ENCODE data around the gene CRB1. TPM values are rescaled to one million over a fixed set of nuclear protein-coding genes. Genes with fewer than 3 reads are reported as not detected.

CRB1 gene
- polyA plus RNA-seq, 3 donors = not detected

DNA sequence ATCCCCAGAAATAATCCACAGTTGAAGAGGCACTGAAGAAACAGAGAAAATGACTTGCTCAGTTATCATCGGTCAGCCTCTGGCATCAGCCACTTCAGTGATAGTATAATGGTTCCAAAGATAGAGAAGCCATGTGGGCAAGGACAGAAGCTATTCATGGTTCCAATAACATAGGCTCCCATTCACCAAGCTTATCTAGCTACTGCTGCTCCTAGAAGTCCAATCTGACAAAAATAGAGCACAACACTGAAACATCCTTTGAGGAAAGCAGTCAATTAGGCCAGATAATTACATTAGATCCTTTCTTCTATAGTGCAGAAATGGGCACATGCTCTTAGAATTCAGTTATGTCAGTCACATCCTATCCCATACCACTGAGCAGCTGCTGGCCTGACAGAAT, 33.5 kb upstream of the CRB1 start:
- H3K27me3 Mint-ChIP-seq (ENCODE audit: low read depth in 3 of 3) = peaks cover 0 to 1% (median 0%) of the 10 kb centered on the region in 3 donors
- Histone ChIP-seq H3K79me2 (ENCODE audit: insufficient read depth, low read length) (no peaks in the 10 kb centered on the region), H3K27me3 (ENCODE audit: control insufficient read depth in 2 of 2, insufficient read depth in 2 of 2, low read length in 2 of 2) (no peaks in the 10 kb centered on the region), H3K9me3 (replicated peaks in 1 of 2; ENCODE audit: control insufficient read depth in 1 of 2, insufficient read depth in 1 of 2, low read length in 2 of 2) (no peaks in the 10 kb centered on the region), H3K4me1 (ENCODE audit: control insufficient read depth in 1 of 2, insufficient read depth in 2 of 2, low read length in 2 of 2) (no peaks in the 10 kb centered on the region), H2AFZ (ENCODE audit: insufficient read depth, low read depth, low read length, poor library complexity, severe bottlenecking) (no peak overlapping the region), H3K36me3 (replicated peaks in 1 of 2; ENCODE audit: control insufficient read depth in 1 of 2, insufficient read depth in 2 of 2, low read length in 2 of 2) (no peaks in the 10 kb centered on the region), H3K27ac (ENCODE audit: low read depth in 1 of 2, low read length in 2 of 2) (no peak overlapping the region), H3K4me3 (replicated peaks in 1 of 3; ENCODE audit: low read depth in 2 of 3, low read length in 3 of 3) (no peak overlapping the region), H4K20me1 (ENCODE audit: insufficient read depth, low read length) (no peaks in the 10 kb centered on the region), H3K4me2 (replicated peaks; ENCODE audit: extremely low read depth, low read length, poor library complexity, severe bottlenecking) (no peak overlapping the region), H3K9ac (ENCODE audit: insufficient read depth, low read length, poor library complexity, severe bottlenecking) (no peak overlapping the region)
- no peak for DNase-seq
- intact Hi-C loops (cut with micrococcal nuclease) = no loop called here
- TF ChIP-seq CTCF (IDR thresholded peaks at IDR 0.05) = no peak
- no peaks in the 10 kb centered on the region for H3K4me1 Mint-ChIP-seq
- no CpG with 5 or more reads among the region's 1 CpG for WGBS (ENCODE audit: insufficient coverage)
- H3K27ac Mint-ChIP-seq = no peak overlapping the region
- no peak overlapping the region for H3K4me3 Mint-ChIP-seq
- peaks cover 0 to 2% (median 1%) of the 10 kb centered on the region in 7 donors for H3K9me3 Mint-ChIP-seq
- no peaks in the 10 kb centered on the region for H3K36me3 Mint-ChIP-seq

DNA sequence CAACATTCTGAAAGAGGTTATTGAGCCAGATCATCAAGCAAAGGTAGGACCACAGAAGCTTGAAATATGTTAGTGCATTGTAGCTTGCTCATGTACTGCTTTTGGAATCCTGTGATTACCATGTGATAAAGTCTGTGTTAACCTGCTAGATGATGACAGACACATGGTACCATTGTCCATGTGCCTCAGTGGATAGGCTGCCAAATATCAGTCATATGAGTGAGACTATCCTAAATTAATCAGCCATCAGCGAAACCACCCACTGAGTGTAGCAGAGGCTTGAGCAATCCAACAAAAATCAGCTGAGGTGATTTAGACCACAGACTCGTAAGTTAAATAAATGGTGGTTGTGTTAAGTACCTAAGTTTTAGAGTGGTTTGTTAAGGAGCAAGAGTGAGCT, 32.7 kb upstream of the CRB1 start:
- peaks cover 0 to 1% (median 0%) of the 10 kb centered on the region in 3 donors for H3K27me3 Mint-ChIP-seq (ENCODE audit: low read depth in 3 of 3)
- no peaks in the 10 kb centered on the region for H3K4me1 ChIP-seq (ENCODE audit: control insufficient read depth in 1 of 2, insufficient read depth in 2 of 2, low read length in 2 of 2)
- intact Hi-C loops (cut with micrococcal nuclease) = no loop called here
- H4K20me1 ChIP-seq (ENCODE audit: insufficient read depth, low read length) = no peaks in the 10 kb centered on the region
- no peak overlapping the region for H2AFZ ChIP-seq (ENCODE audit: insufficient read depth, low read depth, low read length, poor library complexity, severe bottlenecking)
- no peaks in the 10 kb centered on the region for H3K36me3 ChIP-seq (replicated peaks in 1 of 2; ENCODE audit: control insufficient read depth in 1 of 2, insufficient read depth in 2 of 2, low read length in 2 of 2)
- no peak overlapping the region for H3K4me3 ChIP-seq (replicated peaks in 1 of 3; ENCODE audit: low read depth in 2 of 3, low read length in 3 of 3)
- no peaks in the 10 kb centered on the region for H3K36me3 Mint-ChIP-seq
- no peak overlapping the region for H3K9ac ChIP-seq (ENCODE audit: insufficient read depth, low read length, poor library complexity, severe bottlenecking)
- H3K27ac Mint-ChIP-seq = no peak overlapping the region
- no peak for TF ChIP-seq CTCF (IDR thresholded peaks at IDR 0.05)
- no peak for DNase-seq
- no peaks in the 10 kb centered on the region for H3K27me3 ChIP-seq (ENCODE audit: control insufficient read depth in 2 of 2, insufficient read depth in 2 of 2, low read length in 2 of 2)
- H3K27ac ChIP-seq (ENCODE audit: low read depth in 1 of 2, low read length in 2 of 2) = no peak overlapping the region
- H3K79me2 ChIP-seq (ENCODE audit: insufficient read depth, low read length) = no peaks in the 10 kb centered on the region
- 100% methylated on average over 1 of the region's 2 CpGs for WGBS (ENCODE audit: insufficient coverage)
- no peak overlapping the region for H3K4me3 Mint-ChIP-seq
- H3K9me3 ChIP-seq (replicated peaks in 1 of 2; ENCODE audit: control insufficient read depth in 1 of 2, insufficient read depth in 1 of 2, low read length in 2 of 2) = no peaks in the 10 kb centered on the region
- no peak overlapping the region for H3K4me2 ChIP-seq (replicated peaks; ENCODE audit: extremely low read depth, low read length, poor library complexity, severe bottlenecking)
- peaks cover 0 to 2% (median 1%) of the 10 kb centered on the region in 7 donors for H3K9me3 Mint-ChIP-seq
- no peaks in the 10 kb centered on the region for H3K4me1 Mint-ChIP-seq

Measured in CD14-positive monocyte (primary cell).